Endothelial cell of umbilical vein (primary cell): ENCODE measurements around the gene ROBO2. TPM values are rescaled to one million over a fixed set of nuclear protein-coding genes. Genes with fewer than 3 reads are reported as not detected.

Experiments used
- BruUV-seq: library from RNA; stranded (reverse); fragments of 400-500 nt; replicated peaks from 2 replicates; lab custom pipeline; 2021; lab: Mats Ljungman, UMichigan
- CTCF ChIA-PET: fragments of 300-600, 350-600 bp; sonication (Branson Sonifier 250); formaldehyde crosslinking; loops from one replicate; lab custom pipeline; 2021; ENCODE audit warnings: antibody characterized with exemption, inconsistent platforms; lab: Charles Lee
- POLR2A ChIA-PET: fragments of 300-600, 350-600 bp; sonication (Branson Sonifier 250); formaldehyde crosslinking; loops from one replicate; lab custom pipeline; 2021; ENCODE audit warnings: antibody characterized with exemption, inconsistent platforms; lab: Charles Lee
- DNase-seq: peaks from one replicate; pipeline ENCODE4 v3.0.0-alpha.2; 2011; ENCODE audit warnings: low read depth, low spot score
- FAIRE-seq: peaks from 2 replicates; lab custom pipeline; 2011; peaks lifted over from hg19 to GRCh38; lab: Jason Lieb, UNC
- H2AFZ ChIP-seq: 2 replicates; pipeline ENCODE4 v1.6.0; 2012; ENCODE audit warnings: low read depth, low read length, control low read depth, inconsistent platforms
- H3K27ac ChIP-seq: 2 replicates; pipeline ENCODE4 v1.5.1; 2011; ENCODE audit warnings: low read depth, mild to moderate bottlenecking, control low read depth, low read length, moderate library complexity; ENCODE audit not compliant: insufficient read depth
- H3K27me3 ChIP-seq, 2 experiments: 2 replicates each; pipeline versions ENCODE4 v1.6.0 to v1.6.1; 2011; ENCODE audit warnings: low read length in 2 of 2, mixed read lengths in 1 of 2; ENCODE audit not compliant: control insufficient read depth in 2 of 2, insufficient read depth in 2 of 2
- H3K36me3 ChIP-seq, 2 experiments: 2 replicates in 1 of 2; 3 replicates in 1 of 2; pipeline ENCODE4 v1.5.1; 2011; ENCODE audit warnings: low read length in 2 of 2, mild to moderate bottlenecking in 1 of 2, moderate library complexity in 1 of 2; ENCODE audit not compliant: control insufficient read depth in 2 of 2, insufficient read depth in 2 of 2; ENCODE audit errors: extremely low read depth in 1 of 2
- H3K4me1 ChIP-seq: 3 replicates; pipeline ENCODE4 v1.5.1; 2011; ENCODE audit warnings: mild to moderate bottlenecking, low read length; ENCODE audit not compliant: control insufficient read depth, insufficient read depth; ENCODE audit errors: extremely low read depth
- H3K4me2 ChIP-seq: 2 replicates; pipeline ENCODE4 v1.6.1; 2011; ENCODE audit warnings: low read length, control low read depth, mixed read lengths; ENCODE audit not compliant: insufficient read depth
- H3K4me3 ChIP-seq, 3 experiments: fragments of 200-600 bp in 1 of 3; sonication (generic), shearing (Covaris generic) in 1 of 3; replicated peaks in 1 of 3; 2 replicates each; pipeline ENCODE4 v1.5.1; 2011 to 2016; ENCODE audit warnings: control low read depth in 3 of 3, low read length in 3 of 3, mild to moderate bottlenecking in 2 of 3, inconsistent platforms in 1 of 3, low read depth in 1 of 3, moderate library complexity in 1 of 3; ENCODE audit not compliant: insufficient read depth in 1 of 3
- H3K79me2 ChIP-seq: 2 replicates; pipeline ENCODE4 v1.6.0; 2012; ENCODE audit warnings: low read length, inconsistent platforms; ENCODE audit not compliant: control insufficient read depth, insufficient read depth
- H3K9ac ChIP-seq: replicated peaks from 2 replicates; pipeline ENCODE3; 2011; ENCODE audit warnings: low read length, control low read depth; ENCODE audit not compliant: insufficient read depth; ENCODE audit errors: extremely low read depth
- H3K9me1 ChIP-seq: replicated peaks from 3 replicates; pipeline ENCODE4 v1.6.0; 2011; ENCODE audit warnings: mild to moderate bottlenecking, low read length; ENCODE audit not compliant: control insufficient read depth, insufficient read depth; ENCODE audit errors: extremely low read depth
- H3K9me3 ChIP-seq: replicated peaks from 2 replicates; pipeline ENCODE4 v1.5.1; 2012; ENCODE audit warnings: low read length, inconsistent platforms; ENCODE audit not compliant: control insufficient read depth, insufficient read depth
- H4K20me1 ChIP-seq: replicated peaks from 2 replicates; pipeline ENCODE3; 2011; ENCODE audit warnings: mild to moderate bottlenecking, low read length; ENCODE audit not compliant: control insufficient read depth, insufficient read depth; ENCODE audit errors: extremely low read depth
- CTCF ChIP-seq, 2 donors: IDR thresholded peaks; 1 replicate in 1 of 2; 2 replicates in 1 of 2; pipeline ENCODE4 v1.5.1; 2011; ENCODE audit warnings: low read length in 2 of 2, mild to moderate bottlenecking in 2 of 2, moderate library complexity in 2 of 2, control low read depth in 1 of 2, inconsistent platforms in 1 of 2, low read depth in 1 of 2; ENCODE audit not compliant: insufficient read depth in 1 of 2; ENCODE audit errors: extremely low read depth in 1 of 2
- EZH2 ChIP-seq: IDR thresholded peaks from 2 replicates; pipeline ENCODE4 v1.6.1; 2012; ENCODE audit warnings: borderline replicate concordance, low read depth, mild to moderate bottlenecking, moderate library complexity, low read length, inconsistent platforms; ENCODE audit not compliant: severe bottlenecking
- FOS ChIP-seq: IDR thresholded peaks from 2 replicates; pipeline ENCODE4 v1.6.1; 2011; ENCODE audit warnings: mild to moderate bottlenecking, low read length, moderate library complexity, borderline replicate concordance; ENCODE audit not compliant: insufficient read depth
- GATA2 ChIP-seq: IDR thresholded peaks from 2 replicates; pipeline ENCODE4 v1.7.0; 2011; ENCODE audit warnings: low read depth, mild to moderate bottlenecking, moderate library complexity, mixed read lengths, low read length; ENCODE audit not compliant: insufficient read length, insufficient read depth
- JUN ChIP-seq: IDR thresholded peaks from 2 replicates; pipeline ENCODE4 v1.6.1; 2011; ENCODE audit warnings: borderline replicate concordance, low read depth; ENCODE audit not compliant: insufficient read length, insufficient read depth
- MYC ChIP-seq: IDR thresholded peaks from one replicate; pipeline ENCODE4 v1.6.1; 2011; ENCODE audit warnings: mild to moderate bottlenecking, low read depth, low read length
- POLR2A ChIP-seq: IDR thresholded peaks from 2 replicates; pipeline ENCODE4 v1.6.1; 2012; ENCODE audit warnings: low read depth, mild to moderate bottlenecking, control low read depth, low read length
- POLR2AphosphoS5 ChIP-seq: IDR thresholded peaks from 2 replicates; pipeline ENCODE4 v1.6.1; 2012; ENCODE audit warnings: low read depth, mild to moderate bottlenecking, control low read depth, low read length, moderate library complexity; ENCODE audit not compliant: insufficient read depth
- dilution Hi-C: fragments of 300-500 bp; cut with MboI; formaldehyde crosslinking; loops from one replicate; pipeline ENCODE4 v1.15.0; 2019; ENCODE audit warnings: low sequenced_read_pairs; ENCODE audit not compliant: extremely low pct_ligation_motif_present
- intact Hi-C: fragments of 100-400 bp; cut with micrococcal nuclease; formaldehyde crosslinking; loops from one replicate; pipeline ENCODE4 v1.10.0; 2022
- polyA plus RNA-seq, 4 experiments: library from polyadenylated mRNA; depleted of rRNA in 3 of 4; stranded (reverse) in 3 of 4; unstranded in 1 of 4; fragments of >200 nt; gene quantifications; 2 replicates each; pipeline versions ENCODE4 v1.2.1 to v1.2.3, GENCODE V29; 2011 to 2012; ENCODE audit warnings: missing spikeins in 1 of 4
- total RNA-seq: library from RNA; stranded (reverse); gene quantifications from 2 replicates; pipeline ENCODE4 v1.2.3, GENCODE V29; 2021

The ROBO2 gene
- total and polyA plus RNA-seq, 2 donors (not counting 3 experiments of a cell fraction or from before 2014, with no cell fraction given), result not detected

GRCh38 chr3:77668376-77668775 lies 628.5 kb downstream of the ROBO2 start:
- POLR2A ChIA-PET, result no interaction called here
- Histone ChIP-seq H3K4me2 (no peak overlapping the region), H3K36me3 (no peaks in the 10 kb centered on the region), H3K9ac (no peak overlapping the region), H3K4me3 (no peak overlapping the region), H4K20me1 (no peaks in the 10 kb centered on the region), H3K79me2 (no peaks in the 10 kb centered on the region), H2AFZ (no peak overlapping the region), H3K4me1 (peaks cover 14% of the 10 kb centered on the region), H3K27ac (peak overlapping the region; percentile 39), H3K9me1 (no peaks in the 10 kb centered on the region), H3K9me3 (no peaks in the 10 kb centered on the region), H3K27me3 (no peaks in the 10 kb centered on the region)
- CTCF ChIA-PET, result no interaction called here
- no TSS peak for BruUV-seq
- no peak for TF ChIP-seq GATA2
- TF ChIP-seq JUN, result no peak
- no peak for TF ChIP-seq CTCF (IDR thresholded peaks at IDR 0.05; ENCODE audit: extremely low read depth in 1 of 2, insufficient read depth in 1 of 2, low read depth in 1 of 2, low read length in 2 of 2)
- no peak for TF ChIP-seq POLR2AphosphoS5
- TF ChIP-seq POLR2A, result no peak
- TF ChIP-seq FOS, result no peak
- no peak for TF ChIP-seq EZH2
- TF ChIP-seq MYC, result no peak
- intact Hi-C loops, result loop anchor here (1.0 to 10.0 kb wide), 5 partner anchors 156 to 979 kb away; no protein-coding TSS in a partner anchor
- FAIRE-seq (no peak), DNase-seq (no peak)
- dilution Hi-C loops, result no loop called here
